Endodermal cell (in vitro differentiated cells): ENCODE results near the gene CLIP1. TPM values are rescaled to one million over a fixed set of nuclear protein-coding genes. Genes with fewer than 3 reads are reported as not detected.

Experiments
- DNase-seq: peaks from one replicate; pipeline ENCODE4 v3.0.0-alpha.2; 2017
- H3K27ac ChIP-seq: 2 replicates; pipeline ENCODE4 v1.5.1; 2013; ENCODE audit warnings: mild to moderate bottlenecking, low read depth, low read length, moderate library complexity
- H3K27me3 ChIP-seq: 2 replicates; pipeline ENCODE4 v1.6.1; 2013; ENCODE audit warnings: mild to moderate bottlenecking, low read length, moderate library complexity; ENCODE audit not compliant: insufficient read depth, control insufficient read depth, poor library complexity, severe bottlenecking
- H3K36me3 ChIP-seq: 2 replicates; pipeline ENCODE4 v1.7.0; 2013; ENCODE audit warnings: mild to moderate bottlenecking, low read length, moderate library complexity; ENCODE audit not compliant: control insufficient read depth, insufficient read depth
- H3K4me1 ChIP-seq: one replicate; pipeline ENCODE4 v1.7.0; 2013; ENCODE audit warnings: low read length; ENCODE audit not compliant: control insufficient read depth, insufficient read depth
- H3K4me3 ChIP-seq: 2 replicates; pipeline ENCODE4 v1.5.1; 2013; ENCODE audit warnings: mild to moderate bottlenecking, low read length, moderate library complexity
- H3K9ac ChIP-seq: 2 replicates; pipeline ENCODE4 v1.6.1; 2013; ENCODE audit warnings: mild to moderate bottlenecking, low read length, moderate library complexity; ENCODE audit not compliant: poor library complexity, severe bottlenecking; ENCODE audit errors: extremely low read depth
- H3K9me3 ChIP-seq: 2 replicates; pipeline ENCODE4 v1.6.1; 2013; ENCODE audit warnings: mild to moderate bottlenecking, low read length, moderate library complexity; ENCODE audit not compliant: control insufficient read depth
- H3K27ac Mint-ChIP-seq: 2 replicates; pipeline ENCODE4 v1.8.0; 2020; ENCODE audit warnings: mixed read lengths
- H3K27me3 Mint-ChIP-seq: 2 replicates; pipeline ENCODE4 v1.8.0; 2021; ENCODE audit warnings: mild to moderate bottlenecking, mixed read lengths; ENCODE audit not compliant: insufficient read depth
- H3K36me3 Mint-ChIP-seq: 2 replicates; pipeline ENCODE4 v1.8.0; 2020; ENCODE audit warnings: low read depth, mixed read lengths
- H3K4me1 Mint-ChIP-seq: 2 replicates; pipeline ENCODE4 v1.8.0; 2020; ENCODE audit warnings: mixed read lengths
- H3K4me3 Mint-ChIP-seq: 2 replicates; pipeline ENCODE4 v1.8.0; 2020; ENCODE audit warnings: mild to moderate bottlenecking, moderate library complexity, mixed read lengths
- H3K9me3 Mint-ChIP-seq: 2 replicates; pipeline ENCODE4 v1.8.0; 2020; ENCODE audit warnings: mild to moderate bottlenecking, mixed read lengths
- CTCF ChIP-seq: fragments of 200-600 bp; sonication (generic); conservative IDR thresholded peaks from 2 replicates; pipeline ENCODE4 v1.5.0; 2021; ENCODE audit warnings: antibody characterized with exemption, mild to moderate bottlenecking
- WGBS, 2 experiments: methylation state at CpG; one replicate each; pipeline versions ENCODE4 v1.1.5 to v1.1.7; 2013; ENCODE audit warnings: missing lambda C conversion rate in 2 of 2, mixed read lengths in 1 of 2; ENCODE audit not compliant: insufficient coverage in 1 of 2, insufficient read length in 1 of 2; 5-methylcytosine and 5-hydroxymethylcytosine counted together
- total RNA-seq, 2 donors: library from RNA; stranded (reverse); fragmentation: NEBNext Ultra II Directional in 1 of 2; extraction: Animal tissue kit (Norgen Biotek cat#: 25700) in 1 of 2; gene quantifications; 2 replicates in 1 of 2; 3 replicates in 1 of 2; pipeline ENCODE4 v1.2.1, GENCODE V29; 2021

Gene CLIP1
- total RNA-seq, 2 donors from 2014 or later, result 56.5 to 65.1 TPM

- Mint-ChIP-seq H3K4me1 (no peaks in the 10 kb centered on the region), H3K4me3 (no peak overlapping the region), H3K27me3 (no peaks in the 10 kb centered on the region), H3K36me3 (peaks cover 14% of the 10 kb centered on the region), H3K27ac (no peak overlapping the region), H3K9me3 (no peaks in the 10 kb centered on the region)
- Histone ChIP-seq H3K4me1 (no peaks in the 10 kb centered on the region), H3K9me3 (no peaks in the 10 kb centered on the region), H3K4me3 (no peak overlapping the region), H3K36me3 (peaks cover 4% of the 10 kb centered on the region), H3K27ac (no peak overlapping the region), H3K9ac (no peak overlapping the region), H3K27me3 (no peaks in the 10 kb centered on the region)
- TF ChIP-seq CTCF, result no peak
- no peak for DNase-seq
- 96 to 97% methylated on average over 5 of the region's 5 CpGs for WGBS, 2 experiments
Observed at GRCh38 chr12:122392411-122392810, 30.1 kb downstream of the CLIP1 start.

GRCh38 chr12:122389677-122390076 is 32.8 kb downstream of the CLIP1 start:
- H3K36me3 Mint-ChIP-seq, result peaks cover 11% of the 10 kb centered on the region
- peaks cover 2% of the 10 kb centered on the region for H3K4me1 Mint-ChIP-seq
- no peak for TF ChIP-seq CTCF
- Histone ChIP-seq H3K9me3 (no peaks in the 10 kb centered on the region), H3K9ac (no peak overlapping the region), H3K4me3 (no peak overlapping the region), H3K27ac (no peak overlapping the region), H3K4me1 (no peaks in the 10 kb centered on the region), H3K27me3 (no peaks in the 10 kb centered on the region), H3K36me3 (no peaks in the 10 kb centered on the region)
- WGBS, 2 experiments, result 90 to 97% methylated on average over 3 to 7 of the region's 7 CpGs
- H3K9me3 Mint-ChIP-seq, result no peaks in the 10 kb centered on the region
- no peaks in the 10 kb centered on the region for H3K27me3 Mint-ChIP-seq
- DNase-seq, result no peak
- H3K27ac Mint-ChIP-seq, result no peak overlapping the region
- H3K4me3 Mint-ChIP-seq, result no peak overlapping the region

GRCh38 chr12:122387887-122388286 is 34.6 kb downstream of the CLIP1 start:
- H3K27ac Mint-ChIP-seq, result no peak overlapping the region
- no peaks in the 10 kb centered on the region for H3K36me3 ChIP-seq
- no peaks in the 10 kb centered on the region for H3K9me3 ChIP-seq
- H3K27me3 Mint-ChIP-seq, result no peaks in the 10 kb centered on the region
- no peaks in the 10 kb centered on the region for H3K27me3 ChIP-seq
- no peaks in the 10 kb centered on the region for H3K4me1 ChIP-seq
- H3K36me3 Mint-ChIP-seq, result peaks cover 11% of the 10 kb centered on the region
- H3K4me3 ChIP-seq, result no peak overlapping the region
- H3K9ac ChIP-seq, result no peak overlapping the region
- TF ChIP-seq CTCF, result no peak
- no peak overlapping the region for H3K4me3 Mint-ChIP-seq
- peaks cover 2% of the 10 kb centered on the region for H3K4me1 Mint-ChIP-seq
- WGBS, 2 experiments, result 85% methylated on average over 2 of the region's 6 CpGs
- no peaks in the 10 kb centered on the region for H3K9me3 Mint-ChIP-seq
- DNase-seq, result no peak
- H3K27ac ChIP-seq, result no peak overlapping the region
